HepG2 (cell line): ENCODE measurements around the gene TRPC4. TPM values are rescaled to one million over a fixed set of nuclear protein-coding genes. Genes with fewer than 3 reads are reported as not detected.

Source experiments
- ATAC-seq: fragments of 200-7000 bp; cut with Tn5 transposase; 3 replicates; pipeline ENCODE4 v1.9.1; 2020; ENCODE audit warnings: mild to moderate bottlenecking, moderate library complexity
- BruUV-seq: library from RNA; stranded (reverse); fragments of 400-500 nt; replicated peaks from 2 replicates; lab custom pipeline; 2021; lab: Mats Ljungman, UMichigan
- CTCF ChIA-PET: fragments of 300-600 bp; formaldehyde crosslinking; extraction: SDS; loops from one replicate; lab custom pipeline; 2021; ENCODE audit warnings: low total read pairs, inconsistent platforms, low intra/inter-chr PET ratio; lab: Yijun Ruan, JAX
- POLR2A ChIA-PET: fragments of 350-600 bp; sonication (Branson Sonifier 250); formaldehyde crosslinking; loops from one replicate; lab custom pipeline; 2020; ENCODE audit warnings: antibody characterized with exemption, inconsistent platforms; lab: Yijun Ruan, JAX
- DNase-seq: peaks from one replicate; pipeline ENCODE4 v3.0.0-alpha.2; 2015; ENCODE audit warnings: low spot score
- FAIRE-seq: peaks from 3 replicates; lab custom pipeline; 2011; peaks lifted over from hg19 to GRCh38; lab: Jason Lieb, UNC
- H2AFZ ChIP-seq: one replicate; pipeline ENCODE4 v1.6.1; 2011; ENCODE audit warnings: low read length, inconsistent platforms
- H3K27ac ChIP-seq: fragments of 300-600 bp; 3 replicates; pipeline ENCODE4 v1.8.0; 2011; ENCODE audit warnings: mixed run types, mild to moderate bottlenecking, mixed read lengths, low read length, inconsistent platforms; ENCODE audit not compliant: insufficient read depth; ENCODE audit errors: extremely low read length
- H3K27me3 ChIP-seq, 2 experiments: fragments of 200-600 bp in 1 of 2; 2 replicates in 1 of 2; 3 replicates in 1 of 2; pipeline versions ENCODE4 v1.6.0 to v1.8.0; 2011; ENCODE audit warnings: low read length in 2 of 2, mild to moderate bottlenecking in 2 of 2, moderate library complexity in 2 of 2, inconsistent platforms in 1 of 2; ENCODE audit not compliant: insufficient read depth in 2 of 2, control insufficient read depth in 1 of 2
- H3K36me3 ChIP-seq, 2 experiments: fragments of 200-600 bp in 1 of 2; replicated peaks in 1 of 2; 2 replicates in 1 of 2; 3 replicates in 1 of 2; pipeline versions ENCODE4 v1.5.1 to v1.8.0; 2011; ENCODE audit warnings: low read length in 2 of 2, inconsistent platforms in 1 of 2; ENCODE audit not compliant: insufficient read depth in 2 of 2, control insufficient read depth in 1 of 2
- H3K4me1 ChIP-seq: 2 replicates; pipeline ENCODE4 v1.5.1; 2012; ENCODE audit warnings: low read length, inconsistent platforms; ENCODE audit not compliant: insufficient read depth
- H3K4me2 ChIP-seq: 2 replicates; pipeline ENCODE4 v1.6.0; 2011; ENCODE audit warnings: low read depth, low read length, inconsistent platforms
- H3K4me3 ChIP-seq, 3 experiments: fragments of 200-600 bp in 1 of 3; sonication (generic), shearing (Covaris generic) in 1 of 3; replicated peaks in 1 of 3; 2 replicates each; pipeline ENCODE4 v1.5.1; 2011 to 2016; ENCODE audit warnings: low read length in 3 of 3, inconsistent platforms in 2 of 3, low read depth in 2 of 3, mild to moderate bottlenecking in 2 of 3, control low read depth in 1 of 3, mixed read lengths in 1 of 3; ENCODE audit not compliant: insufficient read depth in 1 of 3
- H3K79me2 ChIP-seq: one replicate; pipeline ENCODE4 v1.6.1; 2011; ENCODE audit warnings: low read length, inconsistent platforms; ENCODE audit not compliant: insufficient read depth
- H3K9ac ChIP-seq: 2 replicates; pipeline ENCODE4 v1.6.0; 2011; ENCODE audit warnings: mild to moderate bottlenecking, low read depth, low read length, inconsistent platforms; ENCODE audit not compliant: insufficient read depth
- H3K9me3 ChIP-seq: 2 replicates; pipeline ENCODE4 v1.5.1; 2012; ENCODE audit warnings: mild to moderate bottlenecking, low read length
- H4K20me1 ChIP-seq: 2 replicates; pipeline ENCODE4 v1.6.0; 2011; ENCODE audit warnings: inconsistent platforms, mild to moderate bottlenecking, low read length, moderate library complexity; ENCODE audit not compliant: insufficient read depth
- CCDC6 ChIP-seq: sonication (generic); formaldehyde crosslinking; IDR thresholded peaks from 2 replicates; pipeline ENCODE4 v1.8.1; 2022; ENCODE audit warnings: mild to moderate bottlenecking, missing genetic modification reagents, moderate library complexity
- PAF1 ChIP-seq: IDR thresholded peaks from 2 replicates; pipeline ENCODE4 v1.6.1; 2016; ENCODE audit warnings: missing genetic modification reagents, missing compliant biosample characterization
- SP4 ChIP-seq: sonication (generic); formaldehyde crosslinking; IDR thresholded peaks from 2 replicates; pipeline ENCODE4 v1.8.1; 2023; ENCODE audit warnings: mild to moderate bottlenecking, missing genetic modification reagents
- TCF7 ChIP-seq: sonication (generic); IDR thresholded peaks from 2 replicates; pipeline ENCODE4 v1.6.1; 2016; ENCODE audit warnings: antibody characterized with exemption, low read depth
- ZNF138 ChIP-seq: sonication (generic); formaldehyde crosslinking; IDR thresholded peaks from 2 replicates; pipeline ENCODE4 v1.5.0; 2020; ENCODE audit warnings: mild to moderate bottlenecking, low read depth, missing genetic modification reagents
- ZNF230 ChIP-seq: sonication (generic); formaldehyde crosslinking; IDR thresholded peaks from 2 replicates; pipeline ENCODE4 v1.4.0; 2020; ENCODE audit warnings: mild to moderate bottlenecking, missing genetic modification reagents
- ZNF296 ChIP-seq: sonication (generic); formaldehyde crosslinking; conservative IDR thresholded peaks from 2 replicates; pipeline ENCODE4 v1.5.0; 2020; ENCODE audit warnings: mild to moderate bottlenecking, missing genetic modification reagents
- WGBS: methylation state at CpG from one replicate; pipeline ENCODE4 v1.1.6; 2017; ENCODE audit warnings: low lambda C conversion rate; 5-methylcytosine and 5-hydroxymethylcytosine counted together
- in situ Hi-C: cut with HindIII; loops from 2 replicates; pipeline ENCODE4 v1.10.0; 2017; ENCODE audit warnings: low pct_unique_long_range_greater_than_20kb; ENCODE audit not compliant: extremely low pct_ligation_motif_present
- intact Hi-C: fragments of 100-400 bp; cut with micrococcal nuclease; formaldehyde crosslinking; loops from one replicate; pipeline ENCODE4 v1.10.0; 2022; ENCODE audit not compliant: unreplicated experiment
- polyA plus RNA-seq, 8 experiments: library from polyadenylated mRNA; depleted of rRNA in 3 of 8; stranded (reverse) in 7 of 8; unstranded in 1 of 8; fragments of >200 nt; fragmentation: Illumina TruSeq in 4 of 8; extraction: Trizol in 4 of 8; gene quantifications; 2 replicates each; pipeline versions ENCODE4 v1.2.1 to v1.2.3, GENCODE V29; 2011 to 2016; ENCODE audit warnings: low read depth in 4 of 8, missing spikeins in 1 of 8, mixed read lengths in 1 of 8; ENCODE audit not compliant: insufficient read depth in 1 of 8
- total RNA-seq, 5 experiments: library from RNA; depleted of rRNA; stranded (reverse); fragments of >200 nt; fragmentation: Illumina TruSeq; extraction: Trizol; gene quantifications; 2 replicates each; pipeline ENCODE4 v1.2.3, GENCODE V29; 2016; ENCODE audit warnings: low read depth in 1 of 5
- TF ChIP-seq, protein P1 (sequence below): sonication (generic); formaldehyde crosslinking; IDR thresholded peaks from 2 replicates; pipeline ENCODE4 v1.5.1; 2020; ENCODE audit warnings: mild to moderate bottlenecking, moderate library complexity, missing genetic modification reagents
- TF ChIP-seq, protein P2 (sequence below): sonication (generic); formaldehyde crosslinking; IDR thresholded peaks from 2 replicates; pipeline ENCODE4 v1.8.0; 2022; ENCODE audit warnings: mild to moderate bottlenecking, missing genetic modification reagents
- TF ChIP-seq, protein P3 (sequence below): sonication (generic); formaldehyde crosslinking; conservative IDR thresholded peaks from 2 replicates; pipeline ENCODE4 v1.4.0; 2020; ENCODE audit warnings: missing genetic modification reagents
- TF ChIP-seq, protein P4 (sequence below): sonication (generic); formaldehyde crosslinking; IDR thresholded peaks from 2 replicates; pipeline ENCODE4 v1.8.0; 2022; ENCODE audit warnings: mild to moderate bottlenecking, missing genetic modification reagents, borderline replicate concordance

The TRPC4 gene
- total and polyA plus RNA-seq, 2 of the 13 experiments (the other 11 are each of a cell fraction or from before 2014, with no cell fraction given) = not detected

DNA sequence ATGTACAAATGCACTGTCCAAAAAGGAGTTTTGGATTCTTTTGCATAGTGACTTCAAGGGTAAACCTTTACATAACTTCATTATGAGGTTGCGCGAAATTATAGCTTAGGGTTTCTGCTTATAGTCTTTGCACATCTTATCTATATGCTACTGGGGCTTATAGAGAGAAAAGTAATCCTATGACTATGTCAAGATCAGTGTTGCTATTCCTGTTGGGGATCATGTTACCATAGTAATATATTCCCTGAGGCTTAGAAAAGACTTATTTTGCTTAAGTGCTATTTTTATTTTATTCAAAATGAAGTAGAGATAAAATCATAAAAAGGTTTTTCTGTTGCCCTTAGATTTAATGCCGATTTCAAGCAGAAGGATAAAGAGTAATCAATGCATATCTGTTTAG is 256.3 kb downstream of the TRPC4 start:
- no peak overlapping the region for H3K9ac ChIP-seq
- no peak overlapping the region for H3K4me3 ChIP-seq
- H3K9me3 ChIP-seq = no peaks in the 10 kb centered on the region
- no peaks in the 10 kb centered on the region for H4K20me1 ChIP-seq
- in situ Hi-C loops (no loop called here), intact Hi-C loops (no loop called here)
- no peaks in the 10 kb centered on the region for H3K79me2 ChIP-seq
- TF ChIP-seq PAF1 (CRISPR knock-in tag) (no peak), SP4 (no peak), CCDC6 (CRISPR knock-in tag) (no peak), TCF7 (no peak), ZNF138 (CRISPR knock-in tag) (no peak), ZNF296 (CRISPR knock-in tag) (no peak), ZNF230 (no peak)
- TF ChIP-seq, protein P1, sequence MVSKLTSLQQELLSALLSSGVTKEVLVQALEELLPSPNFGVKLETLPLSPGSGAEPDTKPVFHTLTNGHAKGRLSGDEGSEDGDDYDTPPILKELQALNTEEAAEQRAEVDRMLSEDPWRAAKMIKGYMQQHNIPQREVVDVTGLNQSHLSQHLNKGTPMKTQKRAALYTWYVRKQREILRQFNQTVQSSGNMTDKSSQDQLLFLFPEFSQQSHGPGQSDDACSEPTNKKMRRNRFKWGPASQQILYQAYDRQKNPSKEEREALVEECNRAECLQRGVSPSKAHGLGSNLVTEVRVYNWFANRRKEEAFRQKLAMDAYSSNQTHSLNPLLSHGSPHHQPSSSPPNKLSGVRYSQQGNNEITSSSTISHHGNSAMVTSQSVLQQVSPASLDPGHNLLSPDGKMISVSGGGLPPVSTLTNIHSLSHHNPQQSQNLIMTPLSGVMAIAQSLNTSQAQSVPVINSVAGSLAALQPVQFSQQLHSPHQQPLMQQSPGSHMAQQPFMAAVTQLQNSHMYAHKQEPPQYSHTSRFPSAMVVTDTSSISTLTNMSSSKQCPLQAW (CRISPR knock-in tag) = no peak
- TF ChIP-seq, protein P2, sequence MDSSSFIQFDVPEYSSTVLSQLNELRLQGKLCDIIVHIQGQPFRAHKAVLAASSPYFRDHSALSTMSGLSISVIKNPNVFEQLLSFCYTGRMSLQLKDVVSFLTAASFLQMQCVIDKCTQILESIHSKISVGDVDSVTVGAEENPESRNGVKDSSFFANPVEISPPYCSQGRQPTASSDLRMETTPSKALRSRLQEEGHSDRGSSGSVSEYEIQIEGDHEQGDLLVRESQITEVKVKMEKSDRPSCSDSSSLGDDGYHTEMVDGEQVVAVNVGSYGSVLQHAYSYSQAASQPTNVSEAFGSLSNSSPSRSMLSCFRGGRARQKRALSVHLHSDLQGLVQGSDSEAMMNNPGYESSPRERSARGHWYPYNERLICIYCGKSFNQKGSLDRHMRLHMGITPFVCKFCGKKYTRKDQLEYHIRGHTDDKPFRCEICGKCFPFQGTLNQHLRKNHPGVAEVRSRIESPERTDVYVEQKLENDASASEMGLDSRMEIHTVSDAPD (CRISPR knock-in tag) = no peak
- TF ChIP-seq, protein P3, sequence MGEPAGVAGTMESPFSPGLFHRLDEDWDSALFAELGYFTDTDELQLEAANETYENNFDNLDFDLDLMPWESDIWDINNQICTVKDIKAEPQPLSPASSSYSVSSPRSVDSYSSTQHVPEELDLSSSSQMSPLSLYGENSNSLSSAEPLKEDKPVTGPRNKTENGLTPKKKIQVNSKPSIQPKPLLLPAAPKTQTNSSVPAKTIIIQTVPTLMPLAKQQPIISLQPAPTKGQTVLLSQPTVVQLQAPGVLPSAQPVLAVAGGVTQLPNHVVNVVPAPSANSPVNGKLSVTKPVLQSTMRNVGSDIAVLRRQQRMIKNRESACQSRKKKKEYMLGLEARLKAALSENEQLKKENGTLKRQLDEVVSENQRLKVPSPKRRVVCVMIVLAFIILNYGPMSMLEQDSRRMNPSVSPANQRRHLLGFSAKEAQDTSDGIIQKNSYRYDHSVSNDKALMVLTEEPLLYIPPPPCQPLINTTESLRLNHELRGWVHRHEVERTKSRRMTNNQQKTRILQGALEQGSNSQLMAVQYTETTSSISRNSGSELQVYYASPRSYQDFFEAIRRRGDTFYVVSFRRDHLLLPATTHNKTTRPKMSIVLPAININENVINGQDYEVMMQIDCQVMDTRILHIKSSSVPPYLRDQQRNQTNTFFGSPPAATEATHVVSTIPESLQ (CRISPR knock-in tag) = no peak
- TF ChIP-seq, protein P4, sequence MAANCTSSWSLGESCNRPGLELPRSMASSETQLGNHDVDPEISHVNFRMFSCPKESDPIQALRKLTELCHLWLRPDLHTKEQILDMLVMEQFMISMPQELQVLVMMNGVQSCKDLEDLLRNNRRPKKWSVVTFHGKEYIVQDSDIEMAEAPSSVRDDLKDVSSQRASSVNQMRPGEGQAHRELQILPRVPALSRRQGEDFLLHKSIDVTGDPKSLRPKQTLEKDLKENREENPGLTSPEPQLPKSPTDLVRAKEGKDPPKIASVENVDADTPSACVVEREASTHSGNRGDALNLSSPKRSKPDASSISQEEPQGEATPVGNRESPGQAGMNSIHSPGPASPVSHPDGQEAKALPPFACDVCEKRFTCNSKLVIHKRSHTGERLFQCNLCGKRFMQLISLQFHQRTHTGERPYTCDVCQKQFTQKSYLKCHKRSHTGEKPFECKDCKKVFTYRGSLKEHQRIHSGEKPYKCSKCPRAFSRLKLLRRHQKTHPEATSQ (CRISPR knock-in tag) = no peak
- H2AFZ ChIP-seq = no peak overlapping the region
- WGBS = 41% methylated on average over 3 of the region's 3 CpGs
- ChIA-PET POLR2A (no interaction called here), CTCF (no interaction called here)
- no peaks in the 10 kb centered on the region for H3K4me1 ChIP-seq
- DNase-seq (no peak), FAIRE-seq (no peak), ATAC-seq (no peak)
- no peaks in the 10 kb centered on the region for H3K36me3 ChIP-seq
- no peak overlapping the region for H3K4me2 ChIP-seq
- no peaks in the 10 kb centered on the region for H3K27me3 ChIP-seq
- no peak overlapping the region for H3K27ac ChIP-seq
- no TSS peak for BruUV-seq
